Measurements from ENCODE around the gene ARHGEF19. TPM values are rescaled to one million over a fixed set of nuclear protein-coding genes. Genes with fewer than 3 reads are reported as not detected.

Gene ARHGEF19
- total and polyA plus RNA-seq, 2 of the 13 experiments (the other 11 are each of a cell fraction or from before 2014, with no cell fraction given) = 1.7 to 1.8 TPM

DNA sequence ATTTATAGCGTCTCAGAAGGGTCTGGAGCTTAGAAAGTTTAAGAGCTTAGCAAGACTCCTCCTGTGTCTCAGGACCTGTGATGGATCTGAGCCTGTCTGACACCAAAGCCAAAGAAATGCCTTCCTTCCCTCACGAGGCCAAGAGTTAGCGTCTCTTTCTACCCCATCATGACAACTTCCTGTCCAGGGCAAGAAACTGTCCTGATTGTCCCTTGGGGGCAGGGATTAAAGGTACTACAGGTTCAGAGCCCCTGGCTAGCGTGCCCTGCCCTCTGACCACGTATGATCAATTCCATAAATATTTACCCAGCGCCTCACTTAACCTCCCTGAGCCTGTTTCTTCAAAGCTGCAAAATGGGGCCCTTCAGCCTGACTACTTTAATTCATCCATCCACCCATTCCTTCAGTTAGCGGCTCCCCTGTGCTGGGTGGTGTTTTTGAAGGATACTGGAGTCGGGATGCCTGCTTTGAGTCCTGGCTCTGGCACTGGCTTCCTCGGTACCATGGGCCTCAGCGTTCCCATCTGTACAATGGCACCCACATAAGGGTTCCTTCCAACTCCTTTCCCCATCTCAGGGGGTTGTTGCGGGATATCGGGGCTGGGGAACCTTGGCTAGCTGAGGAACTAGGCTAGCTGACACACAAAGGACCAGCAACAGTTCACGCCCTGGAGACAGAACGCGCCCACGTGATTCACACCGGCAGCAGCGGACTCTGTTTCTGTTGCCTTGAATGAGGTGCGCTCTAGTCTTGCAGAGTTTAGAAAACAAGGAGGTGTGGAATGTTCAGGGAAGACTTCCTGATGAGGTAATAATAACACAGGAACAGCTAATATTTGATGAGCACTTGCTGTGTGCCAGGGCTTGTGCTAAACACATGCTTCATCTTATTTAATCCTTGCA is 33.6 kb downstream of the ARHGEF19 start (continued):
- TF ChIP-seq ZSCAN29 (CRISPR knock-in tag; conservative IDR thresholded peaks at IDR 0.05) (0 out of 2 replicates have a peak, but pooled peaks have one; percentile 67), CENPT (CRISPR knock-in tag; IDR thresholded peaks at IDR 0.05; ENCODE audit: low read depth) (no peak), TBX2 (CRISPR knock-in tag; IDR thresholded peaks at IDR 0.05; ENCODE audit: borderline replicate concordance) (peak; percentile 80), TCF12 (IDR thresholded peaks at IDR 0.05) (no peak), TCF12 (CRISPR knock-in tag; IDR thresholded peaks at IDR 0.05) (peak; percentile 71), SP2 (CRISPR knock-in tag; IDR thresholded peaks at IDR 0.05) (no peak), ZNF335 (CRISPR knock-in tag; IDR thresholded peaks at IDR 0.05) (0 out of 2 replicates have a peak, but pooled peaks have one; percentile 48), CHD4 (IDR thresholded peaks at IDR 0.05; ENCODE audit: borderline replicate concordance, low read length) (peak; percentile 99), MLLT10 (CRISPR knock-in tag; IDR thresholded peaks at IDR 0.05) (no peak), NRL (CRISPR knock-in tag; IDR thresholded peaks at IDR 0.05; ENCODE audit: borderline replicate concordance) (peak; percentile 62; the same call in 1 of the 2 replicates), ZC3H13 (CRISPR knock-in tag; IDR thresholded peaks at IDR 0.05) (peak; percentile 71; the same call in 1 of the 2 replicates), ZNF143 (CRISPR knock-in tag; IDR thresholded peaks at IDR 0.05) (no peak), ZBTB38 (CRISPR knock-in tag; IDR thresholded peaks at IDR 0.05) (no peak), ZNF678 (CRISPR knock-in tag; IDR thresholded peaks at IDR 0.05) (no peak), ZFY (CRISPR knock-in tag; IDR thresholded peaks at IDR 0.05) (peak; percentile 30; the same call in 1 of the 2 replicates), ZSCAN21 (CRISPR knock-in tag; IDR thresholded peaks at IDR 0.05; ENCODE audit: borderline replicate concordance) (peak; percentile 72; the same call in 1 of the 2 replicates), SALL1 (CRISPR knock-in tag; IDR thresholded peaks at IDR 0.05) (peak; percentile 85), ASH2L (IDR thresholded peaks at IDR 0.05; ENCODE audit: insufficient read length, low read depth, low read length) (peak; percentile 86), NFKB2 (CRISPR knock-in tag; IDR thresholded peaks at IDR 0.05; ENCODE audit: borderline replicate concordance) (no peak), HES4 (CRISPR knock-in tag; IDR thresholded peaks at IDR 0.05; ENCODE audit: borderline replicate concordance) (no peak), SOX5 (CRISPR knock-in tag; IDR thresholded peaks at IDR 0.05; ENCODE audit: borderline replicate concordance) (peak; percentile 49; the same call in 1 of the 2 replicates)
- TF ChIP-seq, protein P1, sequence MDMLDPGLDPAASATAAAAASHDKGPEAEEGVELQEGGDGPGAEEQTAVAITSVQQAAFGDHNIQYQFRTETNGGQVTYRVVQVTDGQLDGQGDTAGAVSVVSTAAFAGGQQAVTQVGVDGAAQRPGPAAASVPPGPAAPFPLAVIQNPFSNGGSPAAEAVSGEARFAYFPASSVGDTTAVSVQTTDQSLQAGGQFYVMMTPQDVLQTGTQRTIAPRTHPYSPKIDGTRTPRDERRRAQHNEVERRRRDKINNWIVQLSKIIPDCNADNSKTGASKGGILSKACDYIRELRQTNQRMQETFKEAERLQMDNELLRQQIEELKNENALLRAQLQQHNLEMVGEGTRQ (IDR thresholded peaks at IDR 0.05; ENCODE audit: low read depth, low read length) = peak; percentile 28; the same call in 1 of the 2 replicates
- TF ChIP-seq, protein P1 (CRISPR knock-in tag; IDR thresholded peaks at IDR 0.05; ENCODE audit: borderline replicate concordance) = peak; percentile 88; the same call in 1 of the 2 replicates
- TF ChIP-seq, protein P2, sequence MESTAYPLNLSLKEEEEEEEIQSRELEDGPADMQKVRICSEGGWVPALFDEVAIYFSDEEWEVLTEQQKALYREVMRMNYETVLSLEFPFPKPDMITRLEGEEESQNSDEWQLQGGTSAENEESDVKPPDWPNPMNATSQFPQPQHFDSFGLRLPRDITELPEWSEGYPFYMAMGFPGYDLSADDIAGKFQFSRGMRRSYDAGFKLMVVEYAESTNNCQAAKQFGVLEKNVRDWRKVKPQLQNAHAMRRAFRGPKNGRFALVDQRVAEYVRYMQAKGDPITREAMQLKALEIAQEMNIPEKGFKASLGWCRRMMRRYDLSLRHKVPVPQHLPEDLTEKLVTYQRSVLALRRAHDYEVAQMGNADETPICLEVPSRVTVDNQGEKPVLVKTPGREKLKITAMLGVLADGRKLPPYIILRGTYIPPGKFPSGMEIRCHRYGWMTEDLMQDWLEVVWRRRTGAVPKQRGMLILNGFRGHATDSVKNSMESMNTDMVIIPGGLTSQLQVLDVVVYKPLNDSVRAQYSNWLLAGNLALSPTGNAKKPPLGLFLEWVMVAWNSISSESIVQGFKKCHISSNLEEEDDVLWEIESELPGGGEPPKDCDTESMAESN (CRISPR knock-in tag; conservative IDR thresholded peaks at IDR 0.05) = peak; percentile 85; the same call in 1 of the 2 replicates
- TF ChIP-seq, protein P3, sequence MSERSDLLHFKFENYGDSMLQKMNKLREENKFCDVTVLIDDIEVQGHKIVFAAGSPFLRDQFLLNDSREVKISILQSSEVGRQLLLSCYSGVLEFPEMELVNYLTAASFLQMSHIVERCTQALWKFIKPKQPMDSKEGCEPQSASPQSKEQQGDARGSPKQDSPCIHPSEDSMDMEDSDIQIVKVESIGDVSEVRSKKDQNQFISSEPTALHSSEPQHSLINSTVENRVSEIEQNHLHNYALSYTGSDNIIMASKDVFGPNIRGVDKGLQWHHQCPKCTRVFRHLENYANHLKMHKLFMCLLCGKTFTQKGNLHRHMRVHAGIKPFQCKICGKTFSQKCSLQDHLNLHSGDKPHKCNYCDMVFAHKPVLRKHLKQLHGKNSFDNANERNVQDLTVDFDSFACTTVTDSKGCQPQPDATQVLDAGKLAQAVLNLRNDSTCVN (CRISPR knock-in tag; IDR thresholded peaks at IDR 0.05; ENCODE audit: borderline replicate concordance) = no peak

All from HepG2 (cell line).